ENCODE results near the gene GSS. TPM values are rescaled to one million over a fixed set of nuclear protein-coding genes. Genes with fewer than 3 reads are reported as not detected.

The GSS gene
- total RNA-seq, 1 donor from 2014 or later, result 17.2 TPM

- no peaks in the 10 kb centered on the region for H3K9me3 ChIP-seq (replicated peaks)
- H3K4me1 ChIP-seq, result peaks cover 63% of the 10 kb centered on the region
- intact Hi-C loops (cut with micrococcal nuclease), result no loop called here
- no peaks in the 10 kb centered on the region for H3K27me3 ChIP-seq (ENCODE audit: low read depth)
- no peak for DNase-seq
- H3K4me3 ChIP-seq, result no peak overlapping the region
- H3K36me3 ChIP-seq, result peaks cover 97% of the 10 kb centered on the region
- H3K27ac ChIP-seq (replicated peaks), result peak overlapping the region; percentile 58
- no peak for TF ChIP-seq CTCF (IDR thresholded peaks at IDR 0.05; ENCODE audit: borderline replicate concordance)
Measured at GRCh38 chr20:34995696-34996095, 40.1 kb upstream of the GSS start.

- H3K4me1 ChIP-seq, result peaks cover 68% of the 10 kb centered on the region
- no peak for DNase-seq
- peaks cover 97% of the 10 kb centered on the region for H3K36me3 ChIP-seq
- no peak for TF ChIP-seq CTCF (IDR thresholded peaks at IDR 0.05; ENCODE audit: borderline replicate concordance)
- peak overlapping the region; percentile 58 for H3K27ac ChIP-seq (replicated peaks)
- no peaks in the 10 kb centered on the region for H3K9me3 ChIP-seq (replicated peaks)
- no peaks in the 10 kb centered on the region for H3K27me3 ChIP-seq (ENCODE audit: low read depth)
- intact Hi-C loops (cut with micrococcal nuclease), result no loop called here
- no peak overlapping the region for H3K4me3 ChIP-seq
Measured at GRCh38 chr20:34995192-34995591, 39.6 kb upstream of the GSS start.

GRCh38 chr20:34994509-34995131, 39.0 kb upstream of the GSS start:
- Histone ChIP-seq H3K27ac (replicated peaks) (peak overlapping the region; percentile 58), H3K9me3 (replicated peaks) (no peaks in the 10 kb centered on the region), H3K4me1 (peaks cover 74% of the 10 kb centered on the region), H3K36me3 (peaks cover 97% of the 10 kb centered on the region), H3K27me3 (ENCODE audit: low read depth) (no peaks in the 10 kb centered on the region), H3K4me3 (no peak overlapping the region)
- intact Hi-C loops (cut with micrococcal nuclease), result no loop called here
- TF ChIP-seq CTCF (IDR thresholded peaks at IDR 0.05; ENCODE audit: borderline replicate concordance), result no peak
- no peak for DNase-seq

GRCh38 chr20:34993941-34994508, 38.4 kb upstream of the GSS start:
- no peaks in the 10 kb centered on the region for H3K9me3 ChIP-seq (replicated peaks)
- no peak overlapping the region for H3K4me3 ChIP-seq
- intact Hi-C loops (cut with micrococcal nuclease), result no loop called here
- no peak for DNase-seq
- peak overlapping the region; percentile 58 for H3K27ac ChIP-seq (replicated peaks)
- peaks cover 97% of the 10 kb centered on the region for H3K36me3 ChIP-seq
- peaks cover 77% of the 10 kb centered on the region for H3K4me1 ChIP-seq
- no peak for TF ChIP-seq CTCF (IDR thresholded peaks at IDR 0.05; ENCODE audit: borderline replicate concordance)
- no peaks in the 10 kb centered on the region for H3K27me3 ChIP-seq (ENCODE audit: low read depth)

DNA sequence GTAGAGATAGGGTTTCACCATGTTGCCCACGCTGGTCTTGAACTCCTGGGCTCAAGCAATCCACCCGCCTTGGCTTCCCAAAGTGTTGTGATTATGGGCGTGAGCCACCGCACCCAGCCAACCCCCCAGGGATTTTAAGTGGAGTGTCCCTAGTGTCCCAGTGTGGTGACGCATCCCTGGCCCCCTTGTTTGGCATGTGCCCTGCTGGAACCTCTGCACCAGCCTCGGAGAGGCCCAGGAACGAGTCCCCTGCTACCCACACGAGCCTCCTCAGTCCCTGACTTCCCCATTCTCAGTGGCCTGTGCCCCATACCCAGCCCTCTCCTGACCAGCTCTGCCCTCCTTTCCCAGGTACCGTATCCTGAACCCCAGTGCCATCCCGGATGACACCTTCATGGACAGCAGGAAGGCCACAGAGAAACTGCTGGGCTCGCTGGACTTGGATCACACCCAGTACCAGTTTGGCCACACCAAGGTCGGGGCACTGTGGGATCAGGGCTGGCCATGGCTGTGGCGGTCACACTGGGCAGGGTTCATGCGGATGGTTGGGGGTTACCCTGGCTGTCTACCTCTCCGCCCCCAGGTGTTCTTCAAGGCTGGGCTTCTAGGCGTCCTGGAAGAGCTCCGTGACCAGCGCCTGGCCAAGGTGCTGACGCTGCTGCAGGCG, 37.3 kb upstream of the GSS start:
- Histone ChIP-seq H3K27ac (replicated peaks) (peak overlapping the region; percentile 58), H3K9me3 (replicated peaks) (no peaks in the 10 kb centered on the region), H3K4me3 (no peak overlapping the region), H3K36me3 (peaks cover 90% of the 10 kb centered on the region), H3K4me1 (peaks cover 88% of the 10 kb centered on the region), H3K27me3 (ENCODE audit: low read depth) (no peaks in the 10 kb centered on the region)
- no peak for TF ChIP-seq CTCF (IDR thresholded peaks at IDR 0.05; ENCODE audit: borderline replicate concordance)
- intact Hi-C loops (cut with micrococcal nuclease), result no loop called here
- DNase-seq, result no peak
